Motor neuron (in vitro differentiated cells): Measurements from ENCODE around the gene SGMS1. TPM values are rescaled to one million over a fixed set of nuclear protein-coding genes. Genes with fewer than 3 reads are reported as not detected.

Experiments used
- ATAC-seq, 8 experiments: fragments of 200-7000 bp; cut with Tn5 transposase; replicated peaks in 6 of 8; 2 replicates each; pipeline ENCODE4 v1.8.0; 2021; ENCODE audit warnings: mild to moderate bottlenecking in 8 of 8, moderate library complexity in 8 of 8
- H3K27ac ChIP-seq, 2 donors: fragments of 250-450 bp; sonication (Bioruptor Pico); 2 replicates each; pipeline ENCODE4 v1.9.0; 2021; ENCODE audit warnings: antibody characterized with exemption in 2 of 2, mild to moderate bottlenecking in 2 of 2, moderate library complexity in 1 of 2
- H3K4me1 ChIP-seq, 2 donors: fragments of 250-450 bp; sonication (Bioruptor Pico); replicated peaks in 1 of 2; 2 replicates each; pipeline ENCODE4 v1.6.1; 2021; ENCODE audit warnings: antibody characterized with exemption in 2 of 2, mild to moderate bottlenecking in 2 of 2, moderate library complexity in 1 of 2
- H3K4me3 ChIP-seq, 5 donors: fragments of 250-450 bp; sonication (Bioruptor Pico); 2 replicates each; pipeline ENCODE4 v1.9.0; 2021; ENCODE audit warnings: antibody characterized with exemption in 5 of 5, mild to moderate bottlenecking in 5 of 5, moderate library complexity in 4 of 5
- WGBS, 10 experiments: fragments of 450-650 bp; shearing (Covaris generic); methylation state at CpG; one replicate each; pipeline ENCODE4 v1.0.0; 2022; 5-methylcytosine and 5-hydroxymethylcytosine counted together
- in situ Hi-C, 9 experiments: fragments of 400-800 bp; cut with MboI; loops; one replicate each; pipeline ENCODE4 v1.15.0; 2021; ENCODE audit warnings: low sequenced_read_pairs in 9 of 9, low pct_unique_long_range_greater_than_20kb in 2 of 9; ENCODE audit not compliant: unreplicated experiment in 9 of 9
- total RNA-seq, 8 experiments: library from RNA; unstranded; fragments of 300-600 nt; gene quantifications; 2 replicates each; pipeline versions ENCODE4 v1.2.3 to v1.2.4, GENCODE V29; 2022

Gene SGMS1
- total RNA-seq, 8 experiments from 2014 or later: 8.5 to 31.0 (median 19.8) TPM

DNA sequence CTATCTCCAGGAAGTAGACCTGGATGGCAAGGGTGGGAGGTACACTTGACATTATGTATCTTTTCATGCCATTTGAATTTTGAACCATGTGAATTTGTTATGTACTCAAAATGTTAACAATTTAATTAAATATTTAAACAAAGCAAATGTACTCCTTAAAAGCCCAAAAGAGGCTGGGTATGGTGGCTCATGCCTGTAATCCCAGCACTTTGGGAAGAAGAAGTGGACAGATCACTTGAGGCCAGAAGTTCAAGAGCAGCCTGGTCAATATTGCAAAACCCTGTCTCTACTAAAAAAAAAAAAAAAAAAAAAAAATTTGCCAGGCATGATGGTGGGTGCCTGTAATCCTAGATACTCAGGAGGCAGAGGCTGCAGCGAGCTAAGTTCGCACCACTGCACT, 235.6 kb downstream of the SGMS1 start:
- Histone ChIP-seq H3K4me3 (no peak overlapping the region), H3K27ac (no peak overlapping the region), H3K4me1 (no peaks in the 10 kb centered on the region)
- WGBS, 10 experiments: 75 to 100% (median 94%) methylated on average over 2 of the region's 2 CpGs; no CpG with 5 or more reads in 1 of the 10 experiments
- in situ Hi-C loops: no loop called here
- ATAC-seq: no peak

DNA sequence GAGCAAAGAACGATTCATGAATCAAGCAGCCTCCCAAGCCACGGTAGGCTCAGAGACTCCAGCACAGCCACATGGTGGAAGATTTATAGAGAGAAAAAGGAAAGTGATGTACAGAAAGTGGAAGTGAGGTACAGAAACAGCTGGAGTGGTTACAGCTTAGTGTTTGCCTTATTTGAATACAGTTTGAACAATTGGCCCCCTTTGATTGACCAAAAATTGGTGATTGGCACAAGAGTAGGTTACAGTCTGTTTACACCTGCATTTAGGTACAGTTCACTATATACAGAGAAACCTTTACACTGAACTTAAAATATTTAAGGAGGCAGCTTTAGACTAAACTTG, 236.1 kb downstream of the SGMS1 start:
- ATAC-seq: no peak
- WGBS, 10 experiments: 50 to 100% (median 92%) methylated on average over 1 to 2 of the region's 2 CpGs; no CpG with 5 or more reads in 3 of the 10 experiments
- in situ Hi-C loops: no loop called here
- Histone ChIP-seq H3K4me3 (no peak overlapping the region), H3K4me1 (no peaks in the 10 kb centered on the region), H3K27ac (no peak overlapping the region)

DNA sequence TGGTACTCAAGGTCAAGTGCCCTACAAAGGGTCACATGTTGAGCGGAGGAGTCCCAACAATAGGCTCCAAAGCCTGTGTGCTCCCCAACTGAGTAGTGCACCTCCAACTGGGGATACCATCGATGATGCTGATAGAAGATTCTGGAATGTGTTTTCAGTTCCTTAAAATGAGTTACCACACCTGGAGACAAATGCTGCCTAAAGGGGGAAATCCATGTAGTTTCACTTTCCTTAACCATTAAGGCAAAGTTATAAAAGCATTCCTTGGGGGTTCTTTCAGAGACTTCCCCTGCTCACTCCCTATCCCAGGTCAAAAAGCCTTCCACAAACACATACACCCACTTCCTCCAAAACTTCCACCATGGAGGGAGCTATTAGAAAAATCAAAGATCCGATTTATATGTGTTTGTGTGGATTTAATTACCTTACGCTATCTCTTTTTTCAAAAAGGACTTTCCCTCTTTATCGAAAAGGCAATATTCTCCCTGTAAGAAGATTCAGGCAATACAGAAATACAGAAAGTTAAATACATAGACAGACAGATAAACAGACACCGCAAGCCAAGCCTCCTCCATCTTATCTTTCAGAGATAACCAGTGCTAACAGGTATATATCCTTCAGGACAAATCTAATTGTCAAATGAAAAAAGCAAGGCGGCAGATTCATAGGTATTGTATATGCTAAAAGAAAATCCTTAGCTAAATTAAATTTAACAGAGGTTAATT, 236.6 kb downstream of the SGMS1 start:
- in situ Hi-C loops: no loop called here
- no peaks in the 10 kb centered on the region for H3K4me1 ChIP-seq
- 94 to 100% (median 98%) methylated on average over 3 to 7 of the region's 7 CpGs for WGBS, 10 experiments
- no peak for ATAC-seq
- H3K27ac ChIP-seq: no peak overlapping the region
- H3K4me3 ChIP-seq: no peak overlapping the region

DNA sequence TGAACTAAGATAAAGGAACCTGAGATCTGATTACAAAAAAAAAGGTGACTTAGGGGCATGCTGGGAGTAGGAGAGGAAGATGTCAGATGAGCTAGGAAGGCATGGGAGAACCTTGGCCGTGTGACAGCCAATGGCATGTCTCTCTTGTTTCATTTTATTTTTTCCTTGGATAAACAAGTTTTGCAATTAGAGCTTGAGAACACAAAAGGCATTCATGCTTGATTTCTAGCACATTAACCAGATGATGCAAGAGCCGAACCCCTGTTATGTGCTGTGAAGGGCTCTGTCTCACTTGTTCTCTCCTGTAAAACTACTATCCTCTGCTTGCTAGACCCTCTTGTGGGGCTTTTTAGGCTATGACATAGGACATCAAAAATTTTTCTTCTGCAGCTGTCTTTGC, 238.1 kb downstream of the SGMS1 start:
- Histone ChIP-seq H3K4me1 (no peaks in the 10 kb centered on the region), H3K27ac (no peak overlapping the region), H3K4me3 (no peak overlapping the region)
- ATAC-seq: peak in 1 of 8 experiments; percentile 62
- in situ Hi-C loops: no loop called here
- 17 to 100% (median 61%) methylated on average over 1 to 2 of the region's 2 CpGs; no CpG with 5 or more reads in 2 of the 10 experiments for WGBS, 10 experiments

DNA sequence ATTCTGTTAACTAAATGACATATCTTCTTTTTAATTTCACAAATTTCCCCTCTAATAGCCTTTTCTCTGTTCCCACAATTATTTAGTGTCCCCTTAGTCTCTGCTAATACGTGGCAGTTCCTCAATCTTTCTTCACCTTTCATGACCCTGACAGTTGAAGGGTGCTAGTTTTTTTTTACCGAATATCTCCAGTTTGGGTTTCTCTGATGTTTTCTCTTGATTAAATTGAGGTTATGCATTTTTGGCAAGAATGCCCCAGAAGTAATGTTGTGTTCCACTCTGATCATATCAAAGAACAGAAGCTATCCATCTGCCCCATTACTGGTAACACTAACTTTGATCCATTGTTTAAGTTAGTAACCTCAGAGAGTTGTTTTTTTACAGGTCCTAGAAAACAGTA, 238.9 kb downstream of the SGMS1 start:
- WGBS, 10 experiments: 48 to 100% (median 82%) methylated on average over 1 to 2 of the region's 2 CpGs; no CpG with 5 or more reads in 1 of the 10 experiments
- H3K4me1 ChIP-seq: no peaks in the 10 kb centered on the region
- in situ Hi-C loops: no loop called here
- no peak overlapping the region for H3K4me3 ChIP-seq
- no peak overlapping the region for H3K27ac ChIP-seq
- no peak for ATAC-seq

DNA sequence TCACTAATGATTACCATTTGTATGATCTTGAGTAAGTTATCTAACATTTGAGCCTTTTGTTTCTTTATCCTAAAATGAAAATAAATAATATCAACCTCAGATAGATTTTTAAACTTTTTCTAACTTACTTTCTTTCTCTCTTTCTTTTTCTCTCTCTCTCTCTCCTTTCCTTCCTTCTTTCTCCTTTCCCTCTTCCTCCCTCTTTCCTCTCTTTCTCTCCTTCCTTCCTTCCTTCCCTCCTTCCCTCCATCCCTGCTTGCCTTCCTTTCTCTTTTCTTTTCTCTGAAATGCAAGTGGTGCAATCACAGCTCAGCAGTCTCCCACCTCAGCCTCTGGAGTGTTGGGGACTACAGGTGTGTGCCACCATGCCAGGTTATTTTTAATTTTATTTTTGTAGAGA, 239.5 kb downstream of the SGMS1 start:
- no peak for ATAC-seq
- Histone ChIP-seq H3K4me1 (no peaks in the 10 kb centered on the region), H3K27ac (no peak overlapping the region), H3K4me3 (no peak overlapping the region)
- in situ Hi-C loops: no loop called here

DNA sequence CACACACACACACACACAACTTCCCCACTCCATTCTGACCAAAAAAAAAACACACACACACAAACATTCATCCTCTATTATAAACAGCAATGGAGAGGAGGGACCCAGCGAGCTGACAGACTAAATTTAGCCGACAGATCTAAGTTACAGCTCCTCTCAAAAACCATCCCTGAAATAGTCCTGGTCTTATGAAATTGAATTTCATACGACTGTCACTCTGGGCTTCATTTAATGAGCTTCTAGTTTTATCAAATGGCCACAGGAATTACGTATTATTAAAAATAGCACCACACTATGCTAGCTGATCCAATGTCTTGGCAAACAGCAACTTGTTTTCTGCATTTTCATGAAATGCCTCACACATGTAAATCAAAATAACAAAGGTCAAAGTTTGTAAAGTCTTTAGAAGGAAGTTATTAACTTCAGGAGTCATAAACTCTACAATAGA, 241.2 kb downstream of the SGMS1 start:
- 0 to 90% (median 80%) methylated on average over 1 to 4 of the region's 4 CpGs; no CpG with 5 or more reads in 1 of the 10 experiments for WGBS, 10 experiments
- in situ Hi-C loops: no loop called here
- no peaks in the 10 kb centered on the region for H3K4me1 ChIP-seq

DNA sequence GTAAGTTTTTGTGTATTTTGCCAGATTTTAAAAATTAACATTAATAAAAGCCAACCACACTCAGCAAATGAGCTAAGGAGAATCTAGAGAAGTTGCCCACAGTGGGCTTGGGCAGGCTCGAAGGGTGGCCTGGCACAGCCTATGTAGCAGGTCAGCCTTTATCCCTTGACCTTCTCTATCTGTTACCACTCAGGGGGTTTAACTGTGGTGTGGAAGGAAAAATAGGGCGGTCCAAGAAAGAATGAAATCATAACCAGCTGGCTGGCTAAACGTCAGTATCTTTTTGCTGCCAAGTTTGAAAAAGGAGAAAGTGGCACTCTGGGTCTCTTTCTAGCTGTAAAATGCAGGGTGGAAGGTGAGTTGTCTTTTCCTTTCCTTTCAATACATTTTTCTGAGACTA, 242.1 kb downstream of the SGMS1 start:
- peak in 1 of 8 experiments; percentile 22 for ATAC-seq
- Histone ChIP-seq H3K4me1 (no peaks in the 10 kb centered on the region), H3K27ac (no peak overlapping the region), H3K4me3 (no peak overlapping the region)
- in situ Hi-C loops: no loop called here
- 31 to 94% (median 52%) methylated on average over 1 to 3 of the region's 3 CpGs; no CpG with 5 or more reads in 3 of the 10 experiments for WGBS, 10 experiments

More for the DNA sequence above, 241.2 kb downstream of the SGMS1 start:
- Histone ChIP-seq H3K4me3 (no peak overlapping the region), H3K27ac (no peak overlapping the region)
- peak in 2 of 8 experiments; percentile 57 for ATAC-seq

DNA sequence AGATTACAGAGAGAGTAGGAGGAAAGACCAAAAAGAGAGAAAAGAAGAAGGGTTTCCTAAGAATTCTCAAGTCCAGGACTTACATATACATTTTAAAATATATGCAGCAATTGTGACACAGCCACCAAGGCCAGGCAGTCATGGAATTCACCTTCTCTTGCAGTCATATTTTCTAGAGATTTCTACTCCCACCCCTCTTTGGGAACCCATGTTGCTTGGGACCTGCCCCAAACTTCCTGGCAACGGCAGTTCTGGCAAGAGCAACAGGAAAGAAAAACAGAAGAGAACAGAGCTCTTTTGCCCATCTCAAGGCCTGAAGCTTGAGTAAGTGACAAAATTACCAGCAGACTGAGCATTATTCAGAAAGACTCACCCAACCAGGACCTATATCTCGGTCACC, 244.1 kb downstream of the SGMS1 start:
- no peak overlapping the region for H3K4me3 ChIP-seq
- WGBS, 10 experiments: 38 to 100% (median 73%) methylated on average over 1 to 2 of the region's 2 CpGs; no CpG with 5 or more reads in 1 of the 10 experiments
- peak in 1 of 8 experiments; percentile 31 for ATAC-seq
- in situ Hi-C loops: no loop called here
- no peaks in the 10 kb centered on the region for H3K4me1 ChIP-seq
- H3K27ac ChIP-seq: no peak overlapping the region

DNA sequence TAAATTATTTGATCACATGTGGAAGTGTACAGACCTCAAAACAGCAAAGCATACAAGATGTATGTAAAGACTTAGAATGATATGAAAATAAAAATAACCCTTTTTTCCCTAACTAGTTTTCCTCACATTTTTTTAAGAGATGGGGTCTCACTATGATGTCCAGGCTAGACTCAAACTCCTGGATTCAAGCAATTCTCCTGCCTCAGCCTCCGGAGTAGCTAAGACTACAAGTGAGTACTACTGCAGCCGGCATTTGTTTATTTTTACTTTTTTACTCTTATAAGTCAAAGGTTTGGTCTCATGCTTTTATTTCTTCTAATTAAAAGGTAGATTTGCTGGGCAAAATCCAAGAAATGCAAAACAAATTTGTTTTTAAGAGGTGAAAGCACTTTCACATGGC, 248.0 kb downstream of the SGMS1 start:
- in situ Hi-C loops: no loop called here

DNA sequence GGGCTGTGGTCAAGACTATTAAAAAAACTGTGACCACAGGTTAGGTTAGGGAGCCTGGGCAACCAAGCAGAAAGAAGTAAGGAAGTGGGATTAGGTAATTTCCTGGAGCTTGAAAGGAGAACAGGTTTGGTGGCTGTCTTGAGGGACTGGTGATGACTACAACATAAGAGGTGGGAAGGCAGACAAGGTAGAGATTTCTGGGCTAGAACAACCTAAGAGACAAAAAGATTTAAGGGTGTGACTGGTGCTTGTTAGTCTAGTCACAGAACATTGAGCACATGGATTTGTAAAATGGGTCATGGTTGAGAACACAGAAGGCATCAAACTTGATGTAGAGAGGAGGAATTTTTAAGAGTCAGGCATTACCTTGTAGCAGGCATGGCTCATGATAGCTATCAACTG, 248.7 kb downstream of the SGMS1 start:
- H3K4me1 ChIP-seq: no peaks in the 10 kb centered on the region
- ATAC-seq: no peak

More for the DNA sequence above, 248.0 kb downstream of the SGMS1 start:
- WGBS, 10 experiments: 100% methylated on average over 1 to 2 of the region's 2 CpGs; no CpG with 5 or more reads in 3 of the 10 experiments
- Histone ChIP-seq H3K4me1 (no peaks in the 10 kb centered on the region), H3K4me3 (no peak overlapping the region), H3K27ac (no peak overlapping the region)
- ATAC-seq: no peak

DNA sequence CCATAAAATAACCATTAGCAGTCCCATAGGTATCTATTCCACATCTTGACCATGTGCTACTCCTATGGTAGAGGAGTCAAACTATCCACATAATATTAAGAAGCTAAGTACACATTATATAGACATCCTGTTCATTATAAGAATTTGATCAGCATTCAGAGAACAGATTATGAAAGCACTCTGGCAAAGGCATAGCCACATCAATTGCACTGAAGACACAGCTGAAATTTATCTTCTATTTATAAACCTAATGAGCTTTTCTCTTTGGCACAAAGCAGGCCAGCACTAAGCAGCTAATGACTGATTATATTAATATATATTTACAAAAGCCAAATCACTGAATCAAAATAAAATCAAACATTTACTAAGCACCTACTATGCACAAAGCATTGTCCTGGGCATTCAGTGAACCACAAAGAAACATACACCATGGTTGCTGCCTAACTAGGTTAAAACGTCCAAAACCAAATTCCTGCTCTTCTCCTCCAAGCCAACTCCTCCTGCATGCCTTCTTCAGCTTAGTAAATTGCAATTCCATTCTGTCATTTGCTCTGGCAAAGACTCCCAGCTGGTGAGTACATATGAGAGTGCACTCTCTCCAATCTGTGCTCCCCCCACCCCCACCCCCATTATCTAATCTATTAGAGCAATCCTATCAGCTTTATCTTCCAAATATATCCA, 249.8 kb downstream of the SGMS1 start:
- in situ Hi-C loops: no loop called here
- Histone ChIP-seq H3K27ac (no peak overlapping the region), H3K4me1 (no peaks in the 10 kb centered on the region), H3K4me3 (no peak overlapping the region)
- ATAC-seq: no peak
- 60 to 100% (median 83%) methylated on average over 1 of the region's 1 CpG; no CpG with 5 or more reads in 5 of the 10 experiments for WGBS, 10 experiments

More for the DNA sequence above, 248.7 kb downstream of the SGMS1 start:
- Histone ChIP-seq H3K4me3 (no peak overlapping the region), H3K27ac (no peak overlapping the region)
- in situ Hi-C loops: no loop called here

DNA sequence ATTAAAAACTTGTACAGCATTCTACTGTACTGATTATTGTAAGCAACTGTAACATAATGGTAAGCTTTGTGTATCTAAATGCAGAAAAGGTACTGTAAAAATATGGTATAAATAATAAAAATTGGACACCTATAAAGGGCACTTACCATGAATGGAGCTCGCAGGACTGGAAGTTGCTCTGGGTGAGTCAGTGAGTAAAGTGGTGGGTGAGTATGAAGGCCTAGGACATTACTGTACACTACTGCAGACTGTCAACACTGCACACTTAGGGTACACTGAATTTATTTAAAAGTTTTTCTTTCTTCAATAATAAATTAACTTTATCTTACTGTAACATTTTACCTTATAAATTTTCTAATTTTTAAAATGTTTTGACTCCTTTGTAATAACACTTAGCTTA, 253.8 kb downstream of the SGMS1 start:
- no peak for ATAC-seq
- no peak overlapping the region for H3K4me3 ChIP-seq
- WGBS, 10 experiments: 20 to 100% (median 74%) methylated on average over 1 of the region's 1 CpG; no CpG with 5 or more reads in 4 of the 10 experiments
- no peak overlapping the region for H3K27ac ChIP-seq
- in situ Hi-C loops: no loop called here
- no peaks in the 10 kb centered on the region for H3K4me1 ChIP-seq
